ENCODE data around the gene FANCI. TPM values are rescaled to one million over a fixed set of nuclear protein-coding genes. Genes with fewer than 3 reads are reported as not detected.

The FANCI gene
- total and polyA plus RNA-seq, 2 of the 4 experiments (the other 2 are of a cell fraction) = 13.2 to 34.2 TPM

DNA sequence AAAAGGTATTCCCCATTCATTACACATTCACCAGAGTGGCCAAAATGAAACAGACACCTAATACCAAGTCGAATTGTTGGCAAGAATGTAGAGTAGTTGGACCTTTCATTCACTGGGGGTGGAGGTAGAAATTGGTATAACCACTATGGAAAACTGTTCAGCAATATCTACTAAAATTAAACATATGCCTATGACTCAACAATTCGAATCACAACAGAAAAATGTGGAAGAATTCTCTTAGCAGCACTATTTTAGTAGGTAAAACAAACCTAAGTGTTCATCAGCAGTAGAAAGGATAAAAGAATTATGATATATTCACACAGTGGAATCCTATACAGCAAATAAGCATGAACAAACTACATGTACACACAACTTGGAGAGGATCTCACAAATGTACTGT is 60.2 kb downstream of the FANCI start:
- Histone ChIP-seq H3K23ac (ENCODE audit: low read depth, low read length) (no peak overlapping the region), H3K4me1 (ENCODE audit: control insufficient read depth, insufficient read depth, low read length) (peaks cover 7% of the 10 kb centered on the region; the same call in 1 of the 2 replicates), H3K9me1 (ENCODE audit: insufficient read depth, low read length) (no peaks in the 10 kb centered on the region; the same call in 1 of the 2 replicates), H2AFZ (replicated peaks; ENCODE audit: low read length, poor library complexity) (no peak overlapping the region), H3K56ac (ENCODE audit: extremely low read depth, insufficient read depth, low read length) (no peak overlapping the region), H3K9ac (ENCODE audit: low read depth, low read length) (no peak overlapping the region), H2BK20ac (ENCODE audit: low read depth, low read length) (no peak overlapping the region), H3K79me1 (ENCODE audit: low read depth in 1 of 2, low read length in 2 of 2) (no peaks in the 10 kb centered on the region; a peak in 1 of 4 replicates), H3K18ac (ENCODE audit: low read depth, low read length) (no peak overlapping the region), H2AK5ac (ENCODE audit: low read depth, low read length) (no peak overlapping the region), H3K27me3 (ENCODE audit: control insufficient read depth, insufficient read depth, low read length) (no peaks in the 10 kb centered on the region), H4K20me1 (ENCODE audit: insufficient read depth, low read length) (no peaks in the 10 kb centered on the region), H4K5ac (ENCODE audit: low read depth, low read length) (no peak overlapping the region), H2AK9ac (replicated peaks; ENCODE audit: low read depth, low read length, poor library complexity) (no peak overlapping the region), H3K36me3 (ENCODE audit: control insufficient read depth, insufficient read depth, low read length) (peaks cover 9% of the 10 kb centered on the region), H3K4ac (ENCODE audit: low read depth, low read length) (no peak overlapping the region), H3K4me3 (ENCODE audit: insufficient read depth, low read depth, low read length) (no peak overlapping the region), H3K9me3 (ENCODE audit: control insufficient read depth, insufficient read depth, low read length) (peaks cover 2% of the 10 kb centered on the region; the same call in 1 of the 2 replicates), H3K4me2 (ENCODE audit: low read depth, low read length) (no peak overlapping the region), H2BK5ac (ENCODE audit: low read depth, low read length, poor library complexity, severe bottlenecking) (peak overlapping the region; percentile 24), H3K27ac (ENCODE audit: insufficient read depth, low read length) (no peak overlapping the region), H2BK120ac (ENCODE audit: low read depth, low read length) (no peak overlapping the region), H3K14ac (replicated peaks; ENCODE audit: low read depth, low read length) (no peak overlapping the region), H4K91ac (ENCODE audit: insufficient read depth, low read depth, low read length) (no peak overlapping the region), H4K8ac (ENCODE audit: low read depth in 2 of 2, low read length in 2 of 2) (no peak overlapping the region), H2BK15ac (ENCODE audit: low read depth, low read length) (no peak overlapping the region)
- TF ChIP-seq NFE2L2 (IDR thresholded peaks at IDR 0.05; ENCODE audit: low read depth, low read length) = no peak
- no peak for TF ChIP-seq RAD21 (IDR thresholded peaks at IDR 0.05; ENCODE audit: low read length)
- TF ChIP-seq RCOR1 (IDR thresholded peaks at IDR 0.05; ENCODE audit: insufficient replicate concordance, low read length) = no peak
- TF ChIP-seq SMC3 (IDR thresholded peaks at IDR 0.05; ENCODE audit: low read depth, low read length) = no peak
- TF ChIP-seq RFX5 (IDR thresholded peaks at IDR 0.05; ENCODE audit: low read depth, low read length) = no peak
- no peak for TF ChIP-seq BHLHE40 (IDR thresholded peaks at IDR 0.05; ENCODE audit: low read depth, low read length)
- dilution Hi-C loops (cut with HindIII; ENCODE audit: low sequenced_read_pairs, unreplicated experiment) (no loop called here), intact Hi-C loops (cut with micrococcal nuclease) (loop anchor here (10.0 kb wide), 2 partner anchors 249 to 399 kb away; no protein-coding TSS in a partner anchor), in situ Hi-C loops (cut with MboI; ENCODE audit: low sequenced_read_pairs) (no loop called here)
- CTCF ChIA-PET = interaction anchor here (0.6 kb wide), 1 partner anchor 21 kb away, joined by 4 read pairs; no protein-coding TSS in a partner anchor
- POLR2A ChIA-PET (ENCODE audit: unreplicated experiment) = no interaction called here
- BruUV-seq (replicated peaks) = no TSS peak
- peak; percentile 55 for DNase-seq
- no peak; the same call in 1 of the 2 replicates for ATAC-seq (ENCODE audit: low read depth)
- no CpG with 5 or more reads among the region's 2 CpGs for WGBS, 2 experiments (ENCODE audit: extremely low coverage in 2 of 2, insufficient read length in 1 of 2)
